ENCODE data around the gene MT1M.
"Not testable (repeated sequence)": the region's sequence is repeated elsewhere in the genome, so short reads cannot be mapped to it uniquely, and the experiment has no call there.

The MT1M gene

GRCh38 chr16:56608876-56609462 lies 23.5 kb upstream of the MT1M start:
- peak; percentile 38 for DNase-seq (ENCODE audit: low read depth, low spot score)

- DNase-seq (ENCODE audit: low read depth, low spot score): peak; percentile 85
Measured at GRCh38 chr16:56609463-56609921, 23.0 kb upstream of the MT1M start.

GRCh38 chr16:56610017-56610608 lies 22.3 kb upstream of the MT1M start:
- peak; percentile 73 for DNase-seq (ENCODE audit: low read depth, low spot score)

- DNase-seq (ENCODE audit: low read depth, low spot score): no peak
Measured at GRCh38 chr16:56610609-56611111, 21.8 kb upstream of the MT1M start.

GRCh38 chr16:56611281-56611833 lies 21.1 kb upstream of the MT1M start:
- peak; percentile 30 for DNase-seq (ENCODE audit: low read depth, low spot score)

GRCh38 chr16:56613706-56614105 lies 18.8 kb upstream of the MT1M start:
- DNase-seq (ENCODE audit: low read depth, low spot score): no peak

GRCh38 chr16:56614549-56614991 lies 17.9 kb upstream of the MT1M start:
- DNase-seq (ENCODE audit: low read depth, low spot score): peak; percentile 66

- peak; percentile 38 for DNase-seq (ENCODE audit: low read depth, low spot score)
Measured at GRCh38 chr16:56615353-56615752, 17.1 kb upstream of the MT1M start.

GRCh38 chr16:56616608-56617211 lies 15.7 kb upstream of the MT1M start:
- no peak for DNase-seq (ENCODE audit: low read depth, low spot score)

- DNase-seq (ENCODE audit: low read depth, low spot score): peak; percentile 58
Measured at GRCh38 chr16:56617212-56618085, 15.0 kb upstream of the MT1M start.

- no peak for DNase-seq (ENCODE audit: low read depth, low spot score)
Measured at GRCh38 chr16:56618138-56618537, 14.3 kb upstream of the MT1M start.

GRCh38 chr16:56620339-56620897 lies 12.0 kb upstream of the MT1M start:
- no peak for DNase-seq (ENCODE audit: low read depth, low spot score)

- DNase-seq (ENCODE audit: low read depth, low spot score): not testable (repeated sequence)
Measured at GRCh38 chr16:56621665-56622445, 10.6 kb upstream of the MT1M start.

- DNase-seq (ENCODE audit: low read depth, low spot score): not testable (repeated sequence)
Measured at GRCh38 chr16:56623184-56623583, 9.3 kb upstream of the MT1M start.

GRCh38 chr16:56623637-56624036 lies 8.8 kb upstream of the MT1M start:
- no peak for DNase-seq (ENCODE audit: low read depth, low spot score)

- DNase-seq (ENCODE audit: low read depth, low spot score): peak; percentile 81
Measured at GRCh38 chr16:56625140-56625942, 7.1 kb upstream of the MT1M start, which contains the start of gene MT1E. MT1E (plus strand) TSS chr16:56625781; CDS start chr16:56625852, 71 bp downstream.

GRCh38 chr16:56625943-56626654 lies 6.4 kb upstream of the MT1M start:
- DNase-seq (ENCODE audit: low read depth, low spot score): peak; percentile 73

GRCh38 chr16:56626685-56627084 lies 5.8 kb upstream of the MT1M start:
- DNase-seq (ENCODE audit: low read depth, low spot score): no peak
